Sigmoid colon (tissue), 7 donors: ENCODE data around the gene CEP85. TPM values are rescaled to one million over a fixed set of nuclear protein-coding genes. Genes with fewer than 3 reads are reported as not detected.

ENCODE experiments used
- DNase-seq: peaks from one replicate; pipeline ENCODE4 v3.0.0-alpha.2; 2019
- H3K27ac ChIP-seq, 4 donors: fragments of 200-600 bp; sonication (generic); one replicate each; pipeline ENCODE4 v1.5.1; 2016 to 2019; ENCODE audit warnings: mild to moderate bottlenecking in 1 of 4
- H3K27me3 ChIP-seq, 3 donors: fragments of 200-600 bp; sonication (generic); one replicate each; pipeline ENCODE4 v1.5.1; 2019; ENCODE audit warnings: mild to moderate bottlenecking in 1 of 3
- H3K36me3 ChIP-seq, 4 donors: fragments of 200-600 bp; sonication (generic); one replicate each; pipeline ENCODE4 v1.5.1; 2016 to 2019
- H3K4me1 ChIP-seq, 4 donors: fragments of 200-600 bp; sonication (generic); one replicate each; pipeline ENCODE4 v1.5.1; 2017 to 2019
- H3K4me3 ChIP-seq, 4 donors: fragments of 200-600 bp; sonication (generic); one replicate each; pipeline ENCODE4 v1.5.1; 2017 to 2019; ENCODE audit warnings: mild to moderate bottlenecking in 2 of 4, moderate library complexity in 1 of 4
- H3K9me3 ChIP-seq, 4 donors: fragments of 200-600 bp in 3 of 4; sonication (generic) in 3 of 4; one replicate each; pipeline versions ENCODE4 v1.5.1 to v1.6.1; 2013 to 2019
- CTCF ChIP-seq, 4 experiments: fragments of 450-650 bp in 3 of 4; fragments of 200-600 bp in 1 of 4; IDR thresholded peaks; one replicate each; pipeline ENCODE4 v1.5.1; 2016 to 2019; ENCODE audit warnings: antibody characterized with exemption in 4 of 4, mild to moderate bottlenecking in 3 of 4, moderate library complexity in 2 of 4
- EP300 ChIP-seq, 4 donors: sonication (generic); formaldehyde crosslinking; IDR thresholded peaks; one replicate each; pipeline ENCODE4 v1.6.1; 2017; ENCODE audit warnings: antibody characterized with exemption in 4 of 4
- POLR2A ChIP-seq, 2 donors: fragments of 450-650 bp; IDR thresholded peaks; one replicate each; pipeline ENCODE4 v1.6.1; 2016; ENCODE audit warnings: antibody characterized with exemption in 2 of 2, mild to moderate bottlenecking in 2 of 2, moderate library complexity in 2 of 2
- POLR2AphosphoS5 ChIP-seq, 4 donors: sonication (generic); formaldehyde crosslinking; IDR thresholded peaks; one replicate each; pipeline ENCODE4 v1.6.1; 2017; ENCODE audit warnings: antibody characterized with exemption in 4 of 4
- WGBS, 2 donors: extraction: QIAGEN DNeasy Blood & Tissue Kit; methylation state at CpG; one replicate each; pipeline ENCODE4 v1.1.7; 2013; 5-methylcytosine and 5-hydroxymethylcytosine counted together
- intact Hi-C: fragments of 100-400 bp; cut with DNase I; formaldehyde crosslinking; loops from one replicate; pipeline ENCODE4 v1.15.1; 2023
- polyA plus RNA-seq, 3 donors: library from polyadenylated mRNA; stranded (reverse); fragments of 200-250 nt; gene quantifications; one replicate each; pipeline ENCODE4 v1.2.3, GENCODE V29; 2013
- total RNA-seq, 4 donors: library from RNA; depleted of rRNA; stranded (reverse); fragments of >200 nt; gene quantifications; one replicate each; pipeline ENCODE4 v1.1.0, GENCODE V29; 2016
- donor health status: healthy with polysubstance abuse.
- donor health status: Bipolar disorder and iron deficiency.
- donor health status: healthy.

Gene CEP85
- total and polyA plus RNA-seq, 7 donors, result 1.9 to 12.9 (median 3.9) TPM

GRCh38 chr1:26195805-26196204 lies 38.2 kb upstream of the CEP85 start:
- TF ChIP-seq POLR2A (IDR thresholded peaks at IDR 0.05) (no peak), CTCF (IDR thresholded peaks at IDR 0.05) (no peak)
- DNase-seq, result no peak
- no peaks in the 10 kb centered on the region for H3K9me3 ChIP-seq
- no peak overlapping the region for H3K27ac ChIP-seq
- no peaks in the 10 kb centered on the region for H3K4me1 ChIP-seq
- H3K27me3 ChIP-seq, result peaks cover 0 to 3% (median 0%) of the 10 kb centered on the region in 3 donors
- intact Hi-C loops, result no loop called here
- no peak overlapping the region for H3K4me3 ChIP-seq
- no peaks in the 10 kb centered on the region for H3K36me3 ChIP-seq
- 62 to 84% methylated on average over 3 of the region's 3 CpGs for WGBS, 2 donors

DNA sequence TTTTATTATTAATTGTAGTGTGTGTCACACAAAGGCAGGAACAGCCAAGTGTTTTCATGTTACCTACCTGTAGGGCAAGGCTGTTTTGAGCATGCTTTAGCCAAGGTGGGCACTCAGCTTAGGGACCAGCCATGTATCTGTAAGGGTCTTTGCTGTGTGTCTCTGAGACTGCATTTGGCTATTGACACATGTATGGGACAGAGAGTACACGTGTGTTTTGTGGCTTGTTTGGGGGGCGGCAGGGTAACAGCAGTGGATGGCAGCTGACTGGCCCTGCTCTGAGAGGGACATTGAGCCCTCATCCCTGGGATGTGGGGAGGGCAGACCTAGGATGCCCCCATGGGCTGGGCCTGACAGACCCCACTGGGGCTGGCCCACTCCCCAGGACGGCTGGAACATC lies 36.7 kb upstream of the CEP85 start:
- Histone ChIP-seq H3K4me1 (peaks cover 0 to 5% (median 0%) of the 10 kb centered on the region in 4 donors), H3K27me3 (peaks cover 0 to 6% (median 0%) of the 10 kb centered on the region in 3 donors), H3K9me3 (no peaks in the 10 kb centered on the region), H3K27ac (no peak overlapping the region), H3K36me3 (no peaks in the 10 kb centered on the region), H3K4me3 (no peak overlapping the region)
- 89 to 95% methylated on average over 3 of the region's 3 CpGs for WGBS, 2 donors
- DNase-seq, result no peak
- TF ChIP-seq POLR2A (IDR thresholded peaks at IDR 0.05) (no peak), CTCF (IDR thresholded peaks at IDR 0.05) (no peak), EP300 (IDR thresholded peaks at IDR 0.05) (no peak), POLR2AphosphoS5 (IDR thresholded peaks at IDR 0.05) (no peak)
- intact Hi-C loops, result no loop called here

DNA sequence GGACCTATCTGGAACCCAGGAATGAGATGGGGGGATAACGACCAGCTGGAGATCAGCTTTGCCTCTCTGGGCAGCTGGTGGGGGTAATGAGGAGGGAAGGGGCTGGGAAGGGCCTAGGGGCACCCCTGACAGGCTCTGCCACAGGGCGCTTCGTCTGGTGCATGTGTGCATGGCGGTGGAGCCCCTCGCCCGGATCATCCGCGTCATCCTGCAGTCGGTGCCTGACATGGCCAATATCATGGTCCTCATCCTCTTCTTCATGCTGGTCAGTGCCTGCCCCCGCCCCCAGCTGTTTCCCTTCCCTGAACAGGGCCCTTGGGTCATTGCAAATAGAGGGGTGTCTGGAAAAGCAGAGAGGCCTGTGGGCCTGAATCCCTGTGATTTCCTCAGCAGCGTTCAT lies 36.2 kb upstream of the CEP85 start:
- H3K4me1 ChIP-seq, result peaks cover 0 to 5% (median 0%) of the 10 kb centered on the region in 4 donors
- DNase-seq, result no peak
- peaks cover 0 to 6% (median 0%) of the 10 kb centered on the region in 3 donors for H3K27me3 ChIP-seq
- H3K36me3 ChIP-seq, result no peaks in the 10 kb centered on the region
- H3K4me3 ChIP-seq, result no peak overlapping the region
- no peak overlapping the region for H3K27ac ChIP-seq
- WGBS, 2 donors, result 87 to 91% methylated on average over 11 of the region's 11 CpGs
- H3K9me3 ChIP-seq, result no peaks in the 10 kb centered on the region
- intact Hi-C loops, result no loop called here
- TF ChIP-seq POLR2AphosphoS5 (IDR thresholded peaks at IDR 0.05), result no peak
- TF ChIP-seq CTCF (IDR thresholded peaks at IDR 0.05), result no peak
- TF ChIP-seq POLR2A (IDR thresholded peaks at IDR 0.05), result no peak
- TF ChIP-seq EP300 (IDR thresholded peaks at IDR 0.05), result no peak

- Histone ChIP-seq H3K27ac (no peak overlapping the region), H3K27me3 (peaks cover 0 to 6% (median 0%) of the 10 kb centered on the region in 3 donors), H3K4me1 (peaks cover 0 to 5% (median 0%) of the 10 kb centered on the region in 4 donors), H3K36me3 (no peaks in the 10 kb centered on the region), H3K4me3 (no peak overlapping the region), H3K9me3 (no peaks in the 10 kb centered on the region)
- 88 to 91% methylated on average over 5 of the region's 5 CpGs for WGBS, 2 donors
- no peak for DNase-seq
- intact Hi-C loops, result no loop called here
- no peak for TF ChIP-seq POLR2AphosphoS5 (IDR thresholded peaks at IDR 0.05)
- no peak for TF ChIP-seq POLR2A (IDR thresholded peaks at IDR 0.05)
- TF ChIP-seq CTCF (IDR thresholded peaks at IDR 0.05), result no peak
- no peak for TF ChIP-seq EP300 (IDR thresholded peaks at IDR 0.05)
These were observed 33.6 kb upstream of the CEP85 start for GRCh38 chr1:26200413-26200812.

- DNase-seq, result no peak
- Histone ChIP-seq H3K36me3 (no peaks in the 10 kb centered on the region), H3K27me3 (peaks cover 0 to 6% (median 0%) of the 10 kb centered on the region in 3 donors), H3K4me1 (peaks cover 0 to 5% (median 0%) of the 10 kb centered on the region in 4 donors), H3K9me3 (no peaks in the 10 kb centered on the region), H3K4me3 (no peak overlapping the region), H3K27ac (no peak overlapping the region)
- TF ChIP-seq POLR2AphosphoS5 (IDR thresholded peaks at IDR 0.05) (no peak), POLR2A (IDR thresholded peaks at IDR 0.05) (no peak), EP300 (IDR thresholded peaks at IDR 0.05) (no peak), CTCF (IDR thresholded peaks at IDR 0.05) (no peak)
- intact Hi-C loops, result no loop called here
- WGBS, 2 donors, result 77 to 84% methylated on average over 9 of the region's 9 CpGs
These were observed 30.2 kb upstream of the CEP85 start for GRCh38 chr1:26203642-26204318.
